SKM-1 (cell line): ENCODE data around the gene TBL1Y.
"Not testable (repeated sequence)": the region's sequence is repeated elsewhere in the genome, so short reads cannot be mapped to it uniquely, and the experiment has no call there.

Experiments used
- DNase-seq: peaks from one replicate; lab custom pipeline; 2025; ENCODE audit not compliant: unreplicated experiment; lab: John Stamatoyannopoulos, UW

The TBL1Y gene

GRCh38 chrY:6972271-6972887, 61.9 kb downstream of the TBL1Y start:
- DNase-seq, result no peak

- no peak for DNase-seq
Observed at GRCh38 chrY:6974971-6975370, 64.5 kb downstream of the TBL1Y start.

- no peak for DNase-seq
Observed at GRCh38 chrY:6977783-6978182, 67.3 kb downstream of the TBL1Y start.

- DNase-seq, result no peak
Observed at GRCh38 chrY:6983221-6983620, 72.7 kb downstream of the TBL1Y start.

- DNase-seq, result no peak
Observed at GRCh38 chrY:6987811-6988210, 77.3 kb downstream of the TBL1Y start.

GRCh38 chrY:6989886-6990620, 79.6 kb downstream of the TBL1Y start:
- peak; percentile 4 for DNase-seq

- DNase-seq, result peak; percentile 44
Observed at GRCh38 chrY:6992041-6992440, 81.5 kb downstream of the TBL1Y start.

GRCh38 chrY:6995987-6996386, 85.5 kb downstream of the TBL1Y start:
- DNase-seq, result no peak

GRCh38 chrY:6997503-6998066, 87.1 kb downstream of the TBL1Y start:
- no peak for DNase-seq

GRCh38 chrY:6999905-7000304, 89.4 kb downstream of the TBL1Y start:
- DNase-seq, result no peak

- DNase-seq, result no peak
Observed at GRCh38 chrY:7002581-7002980, 92.1 kb downstream of the TBL1Y start.

GRCh38 chrY:7007911-7008310, 97.4 kb downstream of the TBL1Y start:
- DNase-seq, result no peak

- DNase-seq, result no peak
Observed at GRCh38 chrY:7008578-7009355, 98.3 kb downstream of the TBL1Y start.

GRCh38 chrY:7013051-7013450, 102.6 kb downstream of the TBL1Y start:
- DNase-seq, result no peak

- DNase-seq, result no peak
Observed at GRCh38 chrY:7016521-7016920, 106.0 kb downstream of the TBL1Y start.

- DNase-seq, result no peak
Observed at GRCh38 chrY:7017244-7018080, 107.0 kb downstream of the TBL1Y start.

GRCh38 chrY:7039037-7039436, 128.5 kb downstream of the TBL1Y start:
- no peak for DNase-seq

- no peak for DNase-seq
Observed at GRCh38 chrY:7040662-7041061, 130.2 kb downstream of the TBL1Y start.

- no peak for DNase-seq
Observed at GRCh38 chrY:7041983-7042382, 131.5 kb downstream of the TBL1Y start.

GRCh38 chrY:7052461-7052860, 142.0 kb downstream of the TBL1Y start:
- not testable (repeated sequence) for DNase-seq

- no peak for DNase-seq
Observed at GRCh38 chrY:7056886-7057285, 146.4 kb downstream of the TBL1Y start.
